Left hindlimb (tissue), 1 donor: Measurements from ENCODE around the gene PHLDA3.
A peak's percentile ranks its signal among the peaks of the same experiment; 100 is the strongest.

Experiments
- DNase-seq: peaks from one replicate; pipeline ENCODE4 v3.0.0-alpha.2; 2018

Gene PHLDA3

GRCh38 chr1:201460814-201461644, 8.0 kb downstream of the PHLDA3 start:
- DNase-seq, result no peak

- DNase-seq, result no peak
Observed at GRCh38 chr1:201459775-201460174, 9.2 kb downstream of the PHLDA3 start.

GRCh38 chr1:201459052-201459451, 9.9 kb downstream of the PHLDA3 start:
- DNase-seq, result no peak

GRCh38 chr1:201457508-201457960, 11.5 kb downstream of the PHLDA3 start:
- DNase-seq, result no peak

- DNase-seq, result peak; percentile 73
Observed at GRCh38 chr1:201456499-201457309, 12.3 kb downstream of the PHLDA3 start.

- no peak for DNase-seq
Observed at GRCh38 chr1:201455098-201455497, 13.9 kb downstream of the PHLDA3 start.

- DNase-seq, result no peak
Observed at GRCh38 chr1:201454608-201455007, 14.4 kb downstream of the PHLDA3 start.

GRCh38 chr1:201452866-201453265, 16.1 kb downstream of the PHLDA3 start:
- DNase-seq, result no peak

GRCh38 chr1:201450721-201451291, 18.2 kb downstream of the PHLDA3 start:
- peak; percentile 88 for DNase-seq

GRCh38 chr1:201448990-201449389, 20.0 kb downstream of the PHLDA3 start:
- DNase-seq, result no peak

- DNase-seq, result peak; percentile 77
Observed at GRCh38 chr1:201447903-201448871, 20.8 kb downstream of the PHLDA3 start.

GRCh38 chr1:201445310-201445709, 23.7 kb downstream of the PHLDA3 start:
- no peak for DNase-seq

GRCh38 chr1:201444792-201445191, 24.2 kb downstream of the PHLDA3 start:
- DNase-seq, result no peak

- no peak for DNase-seq
Observed at GRCh38 chr1:201443747-201444146, 25.2 kb downstream of the PHLDA3 start.

GRCh38 chr1:201436969-201437368, 32.0 kb downstream of the PHLDA3 start:
- DNase-seq, result no peak

- DNase-seq, result no peak
Observed at GRCh38 chr1:201436393-201436792, 32.6 kb downstream of the PHLDA3 start.

GRCh38 chr1:201434266-201434665, 34.7 kb downstream of the PHLDA3 start:
- DNase-seq, result no peak

- no peak for DNase-seq
Observed at GRCh38 chr1:201433609-201434008, 35.4 kb downstream of the PHLDA3 start.

GRCh38 chr1:201430776-201431175, 38.2 kb downstream of the PHLDA3 start:
- no peak for DNase-seq

GRCh38 chr1:201429736-201430501, 39.1 kb downstream of the PHLDA3 start:
- no peak for DNase-seq

- no peak for DNase-seq
Observed at GRCh38 chr1:201427963-201428362, 41.0 kb downstream of the PHLDA3 start.
